Testis (tissue), 3 donors: ENCODE measurements around the gene RILP. TPM values are rescaled to one million over a fixed set of nuclear protein-coding genes. Genes with fewer than 3 reads are reported as not detected.

ENCODE experiments used
- DNase-seq: peaks from one replicate; pipeline ENCODE4 v3.0.0-alpha.2; 2019
- H3K27ac ChIP-seq, 2 donors: fragments of 200-600 bp; sonication (generic); one replicate each; pipeline ENCODE4 v1.5.1; 2019
- H3K27me3 ChIP-seq: fragments of 200-600 bp; sonication (generic); one replicate; pipeline ENCODE4 v1.5.1; 2019
- H3K36me3 ChIP-seq: fragments of 200-600 bp; sonication (generic); one replicate; pipeline ENCODE4 v1.5.1; 2017; ENCODE audit warnings: low read depth; ENCODE audit errors: missing control alignments
- H3K4me1 ChIP-seq: fragments of 200-600 bp; sonication (generic); one replicate; pipeline ENCODE4 v1.5.1; 2019
- H3K4me3 ChIP-seq, 2 donors: fragments of 200-600 bp; sonication (generic); one replicate each; pipeline ENCODE4 v1.5.1; 2017 to 2019
- H3K9me3 ChIP-seq: fragments of 200-600 bp; sonication (generic); one replicate; pipeline ENCODE4 v1.5.1; 2017
- POLR2A ChIP-seq: fragments of 450-650 bp; IDR thresholded peaks from one replicate; pipeline ENCODE4 v1.6.1; 2017; ENCODE audit warnings: antibody characterized with exemption, mild to moderate bottlenecking, moderate library complexity
- WGBS, 2 donors: methylation state at CpG; one replicate each; pipeline ENCODE4 v1.1.5; 2018; 5-methylcytosine and 5-hydroxymethylcytosine counted together
- intact Hi-C: fragments of 100-400 bp; cut with DNase I; formaldehyde crosslinking; loops from one replicate; pipeline ENCODE4 v1.15.1; 2023; ENCODE audit warnings: low total_unique reads
- polyA plus RNA-seq: library from polyadenylated mRNA; stranded (reverse); fragments of 350-450 nt; fragmentation: Illumina TruSeq; extraction: RNeasy Lipid Tissue Mini Kit (QIAGEN cat#74804); gene quantifications from one replicate; pipeline ENCODE4 v1.2.3, GENCODE V29; 2014; ENCODE audit warnings: low read depth, low replicate concordance; ENCODE audit not compliant: insufficient read depth
- total RNA-seq, 2 donors: library from RNA; depleted of rRNA; stranded (reverse); fragments of >200 nt; gene quantifications; one replicate each; pipeline ENCODE4 v1.2.3, GENCODE V29; 2016
- TF ChIP-seq, protein P1 (sequence below), 3 experiments: fragments of 450-650 bp in 2 of 3; fragments of 200-600 bp in 1 of 3; sonication (generic) in 1 of 3; IDR thresholded peaks; one replicate each; pipeline ENCODE4 v1.5.1; 2016 to 2019; ENCODE audit warnings: antibody characterized with exemption in 3 of 3, mild to moderate bottlenecking in 2 of 3, moderate library complexity in 1 of 3

The RILP gene
- total and polyA plus RNA-seq, 3 donors from 2014 or later: 8.4 to 32.5 (median 30.6) TPM

- H3K27me3 ChIP-seq: no peaks in the 10 kb centered on the region
- intact Hi-C loops: no loop called here
- no peaks in the 10 kb centered on the region for H3K36me3 ChIP-seq
- WGBS, 2 donors: 90 to 92% methylated on average over 10 of the region's 10 CpGs
- no peak for TF ChIP-seq POLR2A
- TF ChIP-seq, protein P1, sequence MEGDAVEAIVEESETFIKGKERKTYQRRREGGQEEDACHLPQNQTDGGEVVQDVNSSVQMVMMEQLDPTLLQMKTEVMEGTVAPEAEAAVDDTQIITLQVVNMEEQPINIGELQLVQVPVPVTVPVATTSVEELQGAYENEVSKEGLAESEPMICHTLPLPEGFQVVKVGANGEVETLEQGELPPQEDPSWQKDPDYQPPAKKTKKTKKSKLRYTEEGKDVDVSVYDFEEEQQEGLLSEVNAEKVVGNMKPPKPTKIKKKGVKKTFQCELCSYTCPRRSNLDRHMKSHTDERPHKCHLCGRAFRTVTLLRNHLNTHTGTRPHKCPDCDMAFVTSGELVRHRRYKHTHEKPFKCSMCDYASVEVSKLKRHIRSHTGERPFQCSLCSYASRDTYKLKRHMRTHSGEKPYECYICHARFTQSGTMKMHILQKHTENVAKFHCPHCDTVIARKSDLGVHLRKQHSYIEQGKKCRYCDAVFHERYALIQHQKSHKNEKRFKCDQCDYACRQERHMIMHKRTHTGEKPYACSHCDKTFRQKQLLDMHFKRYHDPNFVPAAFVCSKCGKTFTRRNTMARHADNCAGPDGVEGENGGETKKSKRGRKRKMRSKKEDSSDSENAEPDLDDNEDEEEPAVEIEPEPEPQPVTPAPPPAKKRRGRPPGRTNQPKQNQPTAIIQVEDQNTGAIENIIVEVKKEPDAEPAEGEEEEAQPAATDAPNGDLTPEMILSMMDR (IDR thresholded peaks at IDR 0.05): no peak
- no peak for DNase-seq
- H3K9me3 ChIP-seq: no peaks in the 10 kb centered on the region
- H3K4me3 ChIP-seq: no peak overlapping the region
- H3K4me1 ChIP-seq: no peaks in the 10 kb centered on the region
- no peak overlapping the region for H3K27ac ChIP-seq
These were observed 38.0 kb downstream of the RILP start for GRCh38 chr17:1611715-1612114.

GRCh38 chr17:1608676-1609075 lies 41.0 kb downstream of the RILP start:
- WGBS, 2 donors: 93 to 94% methylated on average over 7 of the region's 7 CpGs
- no peak for DNase-seq
- Histone ChIP-seq H3K27me3 (no peaks in the 10 kb centered on the region), H3K27ac (no peak overlapping the region), H3K4me3 (no peak overlapping the region), H3K36me3 (no peaks in the 10 kb centered on the region), H3K9me3 (no peaks in the 10 kb centered on the region), H3K4me1 (peaks cover 9% of the 10 kb centered on the region)
- intact Hi-C loops: no loop called here
- TF ChIP-seq, protein P1 (IDR thresholded peaks at IDR 0.05): no peak
- TF ChIP-seq POLR2A: no peak

DNA sequence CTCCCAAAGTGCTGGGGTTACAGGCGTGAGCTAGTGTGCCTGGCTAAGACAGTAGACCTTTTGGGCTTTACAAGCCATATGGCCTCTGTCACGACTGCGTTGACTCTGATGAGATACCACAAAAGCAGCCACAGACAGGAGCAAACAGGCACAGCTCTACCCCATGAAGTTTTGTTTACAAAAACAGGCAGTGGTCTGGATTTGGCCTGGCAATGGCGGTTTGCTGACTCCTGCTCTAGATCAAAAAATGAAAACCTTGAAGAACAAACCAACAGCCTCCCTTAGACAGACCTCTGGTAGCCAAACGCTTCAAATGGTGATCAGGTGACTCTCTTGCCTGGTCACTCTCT lies 41.7 kb downstream of the RILP start:
- H3K36me3 ChIP-seq: no peaks in the 10 kb centered on the region
- no peak for TF ChIP-seq POLR2A
- TF ChIP-seq, protein P1 (IDR thresholded peaks at IDR 0.05): no peak
- intact Hi-C loops: no loop called here
- H3K9me3 ChIP-seq: no peaks in the 10 kb centered on the region
- DNase-seq: no peak
- no peak overlapping the region for H3K4me3 ChIP-seq
- no peak overlapping the region for H3K27ac ChIP-seq
- peaks cover 9% of the 10 kb centered on the region for H3K4me1 ChIP-seq
- H3K27me3 ChIP-seq: no peaks in the 10 kb centered on the region
- 88 to 91% methylated on average over 5 of the region's 5 CpGs for WGBS, 2 donors

DNA sequence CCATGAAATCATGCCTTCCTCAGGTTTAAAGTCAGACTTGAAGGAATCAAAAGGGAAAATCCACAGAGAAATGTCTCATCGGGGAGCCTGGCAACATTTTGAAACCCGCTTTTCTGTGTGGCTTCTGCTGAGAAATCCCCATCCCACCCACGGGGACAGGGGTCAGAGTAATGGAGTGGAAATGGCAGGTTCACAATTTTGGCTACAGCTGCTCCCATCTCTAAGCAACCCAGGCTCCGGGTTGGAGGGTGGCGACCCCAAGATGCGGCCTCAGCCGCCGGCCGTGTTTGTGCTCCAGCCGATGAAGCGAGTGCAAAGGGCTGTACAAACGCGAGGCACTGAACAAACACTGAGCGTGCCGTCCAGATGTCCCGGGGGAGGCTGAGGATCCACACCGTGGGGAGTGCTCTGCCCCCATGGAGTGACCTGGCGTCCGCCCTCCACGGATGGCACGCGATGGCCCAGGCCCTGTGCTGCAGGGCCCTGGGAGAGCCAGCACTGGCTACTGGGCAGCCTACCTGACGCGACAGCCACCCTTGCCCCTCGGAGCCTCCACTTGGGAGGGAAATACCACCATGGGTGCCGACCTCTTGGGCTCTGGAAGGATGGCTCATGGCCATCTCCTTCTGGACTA lies 43.2 kb downstream of the RILP start:
- no peak for DNase-seq
- TF ChIP-seq, protein P1 (IDR thresholded peaks at IDR 0.05): no peak
- TF ChIP-seq POLR2A: no peak
- no peaks in the 10 kb centered on the region for H3K27me3 ChIP-seq
- no peaks in the 10 kb centered on the region for H3K9me3 ChIP-seq
- intact Hi-C loops: no loop called here
- no peaks in the 10 kb centered on the region for H3K36me3 ChIP-seq
- 84 to 89% methylated on average over 14 to 26 of the region's 26 CpGs for WGBS, 2 donors
- peaks cover 9% of the 10 kb centered on the region for H3K4me1 ChIP-seq
- H3K4me3 ChIP-seq: no peak overlapping the region
- H3K27ac ChIP-seq: no peak overlapping the region

GRCh38 chr17:1605681-1606351 lies 43.9 kb downstream of the RILP start:
- 73 to 79% methylated on average over 7 to 14 of the region's 19 CpGs for WGBS, 2 donors
- Histone ChIP-seq H3K9me3 (no peaks in the 10 kb centered on the region), H3K27ac (no peak overlapping the region), H3K27me3 (no peaks in the 10 kb centered on the region), H3K36me3 (no peaks in the 10 kb centered on the region), H3K4me3 (no peak overlapping the region), H3K4me1 (peaks cover 9% of the 10 kb centered on the region)
- DNase-seq: no peak
- intact Hi-C loops: no loop called here
- TF ChIP-seq POLR2A: no peak
- TF ChIP-seq, protein P1 (IDR thresholded peaks at IDR 0.05): no peak
